Transverse colon (tissue), 4 donors: Measurements from ENCODE around the gene RABGAP1L. TPM values are rescaled to one million over a fixed set of nuclear protein-coding genes. Genes with fewer than 3 reads are reported as not detected.

Experiments used
- DNase-seq: peaks from one replicate; pipeline ENCODE4 v3.0.0-alpha.2; 2019
- H3K27ac ChIP-seq, 4 donors: fragments of 200-600 bp; sonication (generic); 2 replicates each; pipeline ENCODE4 v1.5.1; 2016 to 2018; ENCODE audit warnings: inconsistent platforms in 4 of 4
- H3K27me3 ChIP-seq: fragments of 200-600 bp; sonication (generic); 2 replicates; pipeline ENCODE4 v1.5.1; 2017; ENCODE audit warnings: inconsistent platforms
- H3K36me3 ChIP-seq, 4 donors: fragments of 200-600 bp; sonication (generic); 2 replicates each; pipeline ENCODE4 v1.5.1; 2017 to 2019; ENCODE audit warnings: inconsistent platforms in 4 of 4
- H3K4me1 ChIP-seq, 4 donors: fragments of 200-600 bp; sonication (generic); 2 replicates each; pipeline ENCODE4 v1.5.1; 2017 to 2020; ENCODE audit warnings: inconsistent platforms in 4 of 4
- H3K4me3 ChIP-seq, 4 donors: fragments of 200-600 bp; sonication (generic); 1 replicate in 1 of 4; 2 replicates in 3 of 4; pipeline versions ENCODE4 v1.5.1 to v1.6.1; 2017 to 2019; ENCODE audit warnings: inconsistent platforms in 4 of 4
- H3K9me3 ChIP-seq, 2 donors: fragments of 200-600 bp; sonication (generic); 2 replicates each; pipeline ENCODE4 v1.5.1; 2017 to 2019; ENCODE audit warnings: inconsistent platforms in 2 of 2
- CTCF ChIP-seq, 5 experiments: fragments of 200-600 bp in 3 of 5; fragments of 450-650 bp in 2 of 5; sonication (generic) in 3 of 5; IDR thresholded peaks; 1 replicate in 2 of 5; 2 replicates in 3 of 5; pipeline ENCODE4 v1.5.1; 2016 to 2017; ENCODE audit warnings: antibody characterized with exemption in 5 of 5, inconsistent platforms in 3 of 5, mild to moderate bottlenecking in 2 of 5, moderate library complexity in 1 of 5
- EP300 ChIP-seq: sonication (generic); formaldehyde crosslinking; IDR thresholded peaks from one replicate; pipeline ENCODE4 v1.6.1; 2017; ENCODE audit warnings: antibody characterized with exemption, low read depth
- POLR2A ChIP-seq: fragments of 450-650 bp; IDR thresholded peaks from one replicate; pipeline ENCODE4 v1.6.1; 2016; ENCODE audit warnings: antibody characterized with exemption, mild to moderate bottlenecking, moderate library complexity
- POLR2AphosphoS5 ChIP-seq, 3 donors: sonication (generic); formaldehyde crosslinking; IDR thresholded peaks; one replicate each; pipeline ENCODE4 v1.6.1; 2016; ENCODE audit warnings: antibody characterized with exemption in 3 of 3
- WGBS, 2 donors: methylation state at CpG; one replicate each; pipeline ENCODE4 v1.1.5; 2018; ENCODE audit warnings: low coverage in 1 of 2; 5-methylcytosine and 5-hydroxymethylcytosine counted together
- in situ Hi-C, 4 donors: fragments of 200-750 bp; cut with MboI; loops; one replicate each; pipeline versions ENCODE4 v1.15.0 to v1.15.1; 2017; ENCODE audit warnings: low sequenced_read_pairs in 3 of 4, low pct_ligation_motif_present in 1 of 4, low pct_unique_long_range_greater_than_20kb in 1 of 4
- intact Hi-C: fragments of 100-400 bp; cut with DNase I; formaldehyde crosslinking; loops from one replicate; pipeline ENCODE4 v1.15.1; 2023; ENCODE audit warnings: low total_unique reads
- total RNA-seq, 4 donors: library from RNA; depleted of rRNA; stranded (reverse); fragments of >200 nt; gene quantifications; one replicate each; pipeline ENCODE4 v1.1.0, GENCODE V29; 2016

The RABGAP1L gene
- total RNA-seq, 4 donors from 2014 or later = 68.9 to 127 (median 99.9) TPM

GRCh38 chr1:174825806-174826205 is 666.5 kb downstream of the RABGAP1L start:
- WGBS, 2 donors = 90 to 100% methylated on average over 5 of the region's 5 CpGs
- Histone ChIP-seq H3K27me3 (no peaks in the 10 kb centered on the region), H3K9me3 (no peaks in the 10 kb centered on the region), H3K27ac (no peak overlapping the region), H3K4me1 (no peaks in the 10 kb centered on the region), H3K36me3 (no peaks in the 10 kb centered on the region), H3K4me3 (no peak overlapping the region)
- no peak for DNase-seq
- TF ChIP-seq POLR2A (no peak), CTCF (IDR thresholded peaks at IDR 0.05) (no peak), POLR2AphosphoS5 (IDR thresholded peaks at IDR 0.05) (no peak), EP300 (no peak)
- in situ Hi-C loops = no loop called here
- intact Hi-C loops = no loop called here

- intact Hi-C loops = no loop called here
- Histone ChIP-seq H3K27ac (no peak overlapping the region), H3K36me3 (no peaks in the 10 kb centered on the region), H3K9me3 (no peaks in the 10 kb centered on the region), H3K4me3 (no peak overlapping the region), H3K27me3 (no peaks in the 10 kb centered on the region), H3K4me1 (no peaks in the 10 kb centered on the region)
- DNase-seq = no peak
- whole genome bisulfite sequencing, 2 donors = 73 to 91% methylated on average over 2 to 3 of the region's 3 CpGs
- in situ Hi-C loops = no loop called here
- TF ChIP-seq CTCF (IDR thresholded peaks at IDR 0.05) (no peak), POLR2AphosphoS5 (IDR thresholded peaks at IDR 0.05) (no peak), EP300 (no peak), POLR2A (no peak)
Measured at GRCh38 chr1:174828264-174828663, 668.9 kb downstream of the RABGAP1L start.

GRCh38 chr1:174829990-174830389 is 670.7 kb downstream of the RABGAP1L start:
- Histone ChIP-seq H3K27me3 (no peaks in the 10 kb centered on the region), H3K9me3 (no peaks in the 10 kb centered on the region), H3K36me3 (no peaks in the 10 kb centered on the region), H3K4me3 (no peak overlapping the region), H3K27ac (no peak overlapping the region), H3K4me1 (no peaks in the 10 kb centered on the region)
- TF ChIP-seq POLR2AphosphoS5 (IDR thresholded peaks at IDR 0.05) = no peak
- TF ChIP-seq POLR2A = no peak
- TF ChIP-seq EP300 = no peak
- no peak for TF ChIP-seq CTCF (IDR thresholded peaks at IDR 0.05)
- in situ Hi-C loops = no loop called here
- 91 to 94% methylated on average over 1 of the region's 1 CpG for WGBS, 2 donors
- DNase-seq = no peak
- intact Hi-C loops = no loop called here

- intact Hi-C loops (no loop called here), in situ Hi-C loops (no loop called here)
- DNase-seq = no peak
- TF ChIP-seq POLR2AphosphoS5 (IDR thresholded peaks at IDR 0.05) (no peak), CTCF (IDR thresholded peaks at IDR 0.05) (no peak), POLR2A (no peak), EP300 (no peak)
- Histone ChIP-seq H3K27ac (no peak overlapping the region), H3K27me3 (no peaks in the 10 kb centered on the region), H3K36me3 (no peaks in the 10 kb centered on the region), H3K4me1 (peaks cover 0 to 2% (median 0%) of the 10 kb centered on the region in 4 donors), H3K4me3 (no peak overlapping the region), H3K9me3 (no peaks in the 10 kb centered on the region)
- 97 to 100% methylated on average over 4 of the region's 4 CpGs for WGBS, 2 donors
Measured at GRCh38 chr1:174836543-174836942, 677.2 kb downstream of the RABGAP1L start.
